D341Med (cell line): ENCODE results near the gene CRTAP.
"Not testable (repeated sequence)": the region's sequence is repeated elsewhere in the genome, so short reads cannot be mapped to it uniquely, and the experiment has no call there.

ENCODE experiments used
- DNase-seq: peaks from one replicate; pipeline ENCODE4 v3.0.0; 2012; ENCODE audit warnings: low spot score

CRTAP gene

GRCh38 chr3:33113772-33114621 is at the start of gene CRTAP:
Gene CRTAP, plus strand, starts transcription at chr3:33114014. Its CDS starts 64 bp downstream, at chr3:33114078.
- peak; percentile 94 for DNase-seq

- DNase-seq, result no peak
Measured at GRCh38 chr3:33064929-33065328, 48.9 kb upstream of the CRTAP start.

GRCh38 chr3:33067484-33067883 is 46.3 kb upstream of the CRTAP start:
- DNase-seq, result no peak

DNA sequence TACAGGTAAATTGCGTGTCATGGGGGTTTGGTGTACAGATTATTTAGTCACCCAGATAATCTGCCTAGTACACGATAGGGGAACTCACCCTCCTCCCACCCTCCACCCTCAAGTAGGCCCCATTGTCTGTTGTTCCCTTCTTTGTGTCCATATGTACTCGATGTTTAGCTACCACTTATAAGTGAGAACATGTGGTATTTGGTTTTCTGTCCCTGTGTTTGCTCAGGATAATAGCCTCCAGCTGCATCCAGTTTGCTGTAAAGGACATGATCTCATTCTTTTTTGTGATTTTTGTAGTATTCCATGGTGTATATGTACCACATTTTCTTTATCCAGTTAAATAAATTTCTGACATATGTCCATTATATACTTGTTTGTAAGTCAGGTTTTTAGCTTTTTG is 44.0 kb upstream of the CRTAP start:
- DNase-seq, result not testable (repeated sequence)

- DNase-seq, result no peak
Measured at GRCh38 chr3:33071181-33071580, 42.6 kb upstream of the CRTAP start.

DNA sequence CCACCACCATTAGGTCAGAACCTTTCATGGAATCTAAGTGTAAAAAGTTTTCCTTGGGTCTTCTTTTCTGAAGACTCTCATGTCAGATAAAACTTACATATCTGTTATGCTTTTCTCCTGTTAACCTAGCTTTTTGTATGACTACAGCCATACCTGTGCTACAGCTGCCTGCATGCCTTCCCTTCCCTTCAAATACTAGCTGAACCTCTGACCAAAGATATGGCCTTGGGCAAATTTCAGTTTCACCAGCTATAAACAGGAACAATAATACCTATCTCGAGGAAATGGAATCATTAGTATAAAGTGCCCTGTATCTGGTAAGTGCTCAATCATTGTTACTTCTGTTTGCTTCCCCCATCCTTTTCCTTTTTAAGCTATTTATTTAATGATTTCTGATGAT is 41.9 kb upstream of the CRTAP start:
- DNase-seq, result no peak

GRCh38 chr3:33074217-33075067 is 39.4 kb upstream of the CRTAP start:
- DNase-seq, result peak; percentile 86

DNA sequence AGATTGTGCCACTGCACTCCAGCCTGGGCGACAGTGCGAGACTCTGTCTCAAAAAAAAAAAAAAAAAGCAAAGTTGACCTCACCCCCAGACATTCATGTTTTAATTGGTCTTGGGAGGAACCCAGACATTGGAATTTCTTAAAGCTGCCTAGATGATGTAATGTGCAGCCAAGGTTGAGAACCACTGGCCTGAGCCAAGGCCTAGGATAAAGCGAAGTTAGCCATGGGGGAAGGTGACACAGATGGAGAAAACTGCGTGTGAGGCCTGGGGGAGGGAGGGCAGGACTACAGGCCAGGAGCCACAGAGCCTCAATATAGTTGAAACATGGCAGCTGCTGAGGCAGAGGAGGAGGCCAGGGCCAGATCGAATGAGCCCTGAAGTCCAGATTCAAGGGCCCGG is 37.8 kb upstream of the CRTAP start:
- DNase-seq, result no peak

- no peak for DNase-seq
Measured at GRCh38 chr3:33076952-33077351, 36.9 kb upstream of the CRTAP start.

GRCh38 chr3:33077976-33078375 is 35.8 kb upstream of the CRTAP start:
- DNase-seq, result no peak

DNA sequence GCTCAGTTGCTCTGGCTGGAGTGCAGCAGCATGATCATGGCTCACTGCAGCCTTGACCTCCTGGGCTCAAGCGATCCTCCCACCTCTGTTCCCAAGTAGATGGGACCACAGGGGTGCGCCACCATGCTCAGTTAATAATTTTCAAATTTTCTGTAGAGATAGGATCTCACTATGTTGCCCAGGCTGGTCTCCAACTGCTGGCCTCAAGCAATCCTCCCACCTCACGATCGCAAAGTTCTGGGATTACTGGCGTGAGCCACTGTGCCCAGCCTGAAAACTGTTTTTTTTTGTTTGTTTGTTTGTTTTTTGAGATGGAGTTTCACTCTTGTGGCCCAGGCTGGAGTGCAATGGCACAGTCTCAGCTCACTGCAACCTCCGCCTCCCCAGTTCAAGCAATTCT is 34.0 kb upstream of the CRTAP start:
- not testable (repeated sequence) for DNase-seq

DNA sequence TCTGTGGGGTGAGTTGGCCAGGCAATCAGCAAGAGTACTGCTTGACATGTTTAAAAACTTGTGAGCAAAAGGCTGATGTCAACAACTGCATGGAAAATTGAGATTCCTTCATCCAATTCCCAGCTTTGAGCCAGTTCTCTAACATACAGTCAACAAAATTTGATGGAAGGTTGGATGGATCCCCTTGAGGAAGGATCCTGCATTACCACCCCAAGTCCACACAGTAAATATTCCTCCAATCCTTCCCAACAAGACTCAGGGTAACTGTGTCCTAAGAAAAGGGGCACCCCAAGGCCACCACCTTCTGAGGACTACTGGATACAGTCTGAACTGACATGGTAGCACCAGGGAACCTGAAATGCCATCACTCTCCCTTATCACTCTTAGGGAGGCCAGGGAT is 32.0 kb upstream of the CRTAP start:
- DNase-seq, result no peak

DNA sequence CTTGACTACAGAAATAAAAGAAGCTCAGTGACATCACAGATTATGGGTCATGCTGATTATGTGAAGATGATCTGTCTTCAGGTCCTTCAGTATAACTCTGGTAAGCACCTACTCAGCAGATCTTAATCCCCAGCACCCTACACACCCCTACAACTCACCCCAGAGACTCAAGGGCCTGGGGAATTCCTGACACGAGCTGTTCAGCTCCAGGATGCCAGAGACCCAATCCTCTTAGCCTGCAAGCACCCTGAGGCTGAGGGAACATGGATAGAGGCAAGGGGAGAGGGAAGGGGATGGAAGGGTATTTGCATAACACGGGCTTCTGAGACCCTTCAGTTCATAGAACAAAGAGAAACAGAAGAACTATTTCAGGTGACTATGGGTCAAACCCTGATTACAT is 29.9 kb upstream of the CRTAP start:
- DNase-seq, result peak; percentile 85

DNA sequence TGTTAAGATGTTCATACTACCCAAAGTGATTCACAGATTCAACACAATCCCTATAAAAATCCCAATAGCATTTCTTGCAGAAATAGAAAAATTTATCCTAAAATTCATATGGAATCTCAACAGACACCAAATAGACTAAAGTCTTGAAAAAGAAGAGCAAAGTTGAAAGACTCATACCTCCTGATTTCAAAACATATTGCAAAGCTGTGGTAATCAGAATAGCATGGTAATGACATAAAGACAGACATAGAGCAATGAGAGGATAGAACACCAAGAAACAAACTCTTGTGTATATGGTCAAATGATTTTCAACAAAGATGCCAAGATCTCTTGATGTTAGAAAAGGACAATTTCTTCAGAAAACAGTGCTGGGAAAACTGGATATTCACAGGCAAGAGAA is 25.1 kb upstream of the CRTAP start:
- DNase-seq, result no peak

GRCh38 chr3:33089515-33089914 is 24.3 kb upstream of the CRTAP start:
- no peak for DNase-seq

- no peak for DNase-seq
Measured at GRCh38 chr3:33091746-33092145, 22.1 kb upstream of the CRTAP start.

DNA sequence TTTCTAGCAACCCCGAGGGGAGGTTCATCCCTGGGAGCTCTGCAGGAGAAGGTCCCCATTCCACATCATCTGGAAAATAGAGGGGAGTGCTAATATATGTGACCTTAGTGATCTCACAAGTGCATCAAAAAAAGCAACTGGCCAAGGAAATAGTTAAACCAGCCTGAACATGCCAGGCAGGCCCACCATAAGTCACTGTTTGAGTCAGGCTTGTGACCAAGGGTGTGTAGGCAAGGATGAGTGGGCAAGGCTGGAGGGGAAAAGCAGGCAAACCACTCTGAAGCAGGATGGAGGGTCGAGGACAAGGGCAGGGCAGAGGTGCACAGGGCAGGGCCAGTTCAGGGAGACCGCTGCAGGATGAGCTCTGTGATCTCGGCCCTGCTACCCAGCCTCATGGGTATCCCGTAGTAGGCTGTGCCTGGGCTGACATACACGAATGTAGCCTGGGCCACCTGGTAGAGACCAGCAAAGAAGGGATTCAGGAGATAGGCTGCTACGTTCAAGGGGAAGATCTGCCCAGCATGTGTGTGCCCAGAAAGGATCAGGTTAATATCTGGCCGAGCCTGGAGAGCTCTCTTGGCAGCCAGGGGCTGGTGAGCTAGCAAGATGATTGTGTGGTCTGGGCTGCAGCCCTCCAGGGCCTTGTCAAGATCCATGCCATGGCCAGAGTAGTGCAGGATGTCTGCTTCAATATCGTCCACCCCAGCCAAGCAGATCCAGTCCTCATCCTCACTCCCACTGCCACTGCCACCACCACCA is 21.1 kb upstream of the CRTAP start:
- no peak for DNase-seq

- no peak for DNase-seq
Measured at GRCh38 chr3:33093847-33094246, 20.0 kb upstream of the CRTAP start.

DNA sequence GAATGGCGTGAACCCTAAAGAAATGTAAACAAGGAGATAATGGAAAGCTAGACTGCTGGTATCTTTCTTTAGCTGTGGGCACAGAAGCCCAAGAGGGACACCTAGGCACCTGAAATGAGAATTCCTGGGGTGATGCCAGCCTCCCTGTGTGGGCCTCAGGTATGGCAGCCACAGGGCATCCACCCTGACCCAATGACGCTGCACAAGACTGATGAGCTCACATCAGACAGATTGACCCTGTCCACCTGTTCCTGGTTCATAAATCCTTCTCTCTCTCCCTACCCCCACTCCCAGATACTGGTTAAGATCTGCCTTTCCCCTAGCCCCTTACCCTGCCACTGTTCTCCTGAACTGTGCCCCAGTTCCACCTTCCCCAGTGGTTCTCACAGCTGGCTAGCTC is 18.4 kb upstream of the CRTAP start:
- no peak for DNase-seq

- peak; percentile 69 for DNase-seq
Measured at GRCh38 chr3:33096093-33096868, 17.5 kb upstream of the CRTAP start.

DNA sequence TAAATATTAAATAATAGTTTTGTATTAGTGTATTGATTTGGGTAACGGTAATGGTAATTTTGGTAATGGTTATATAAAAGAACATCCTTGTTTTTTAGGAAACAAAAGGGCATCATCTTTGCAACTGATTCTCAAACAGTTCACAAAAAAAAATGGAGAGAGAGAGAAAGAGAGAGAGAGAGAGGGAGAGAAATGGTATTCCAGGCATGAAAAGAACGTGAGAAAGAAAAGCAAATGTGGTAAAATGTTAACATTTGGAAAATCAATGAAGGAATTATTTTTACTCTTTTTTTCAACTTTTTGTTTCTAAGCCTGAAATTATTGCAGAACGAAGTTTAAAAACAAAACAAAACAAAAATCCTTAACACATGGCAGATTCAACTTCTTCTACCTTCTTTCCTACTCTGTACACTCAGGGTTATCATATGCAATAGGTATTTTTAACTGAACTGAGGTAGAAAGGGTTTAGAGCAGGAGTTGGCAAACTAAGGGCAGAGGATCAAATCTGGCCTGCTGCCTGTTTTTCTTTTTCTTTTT is 14.6 kb upstream of the CRTAP start:
- no peak for DNase-seq
